ENCODE results near the gene NIT2. TPM values are rescaled to one million over a fixed set of nuclear protein-coding genes. Genes with fewer than 3 reads are reported as not detected.

Gene NIT2
- total and polyA plus RNA-seq, 10 of the 15 experiments (the other 5 are each of a cell fraction or from before 2014, with no cell fraction given): 49.3 to 215 (median 76.4) TPM

GRCh38 chr3:100360757-100361496, 26.4 kb downstream of the NIT2 start:
- intact Hi-C loops (cut with micrococcal nuclease; ENCODE audit: unreplicated experiment): no loop called here
- no peaks in the 10 kb centered on the region for H4K20me1 ChIP-seq (ENCODE audit: control insufficient read depth, insufficient read depth)
- H3K4me2 ChIP-seq (ENCODE audit: control insufficient read depth, insufficient read depth): no peak overlapping the region
- H3K79me2 ChIP-seq (ENCODE audit: control insufficient read depth, insufficient read depth, low read length): no peaks in the 10 kb centered on the region
- no peak for ATAC-seq
- H3K27me3 ChIP-seq (replicated peaks in 1 of 2; ENCODE audit: control insufficient read depth in 2 of 2, insufficient read depth in 2 of 2, low read length in 1 of 2): no peaks in the 10 kb centered on the region
- RAD21 ChIA-PET (ENCODE audit: unreplicated experiment): interaction anchor here (1.1 kb wide), 1 partner anchor 229 kb away, joined by 3 read pairs; no protein-coding TSS in a partner anchor
- in situ Hi-C loops (cut with MboI): no loop called here
- no peak for FAIRE-seq
- SMC1A ChIA-PET (ENCODE audit: uncharacterized antibody, unreplicated experiment): interaction anchor here (1.2 to 2.3 kb wide), 4 partner anchors 25 to 43 kb away, joined by 3 to 8 read pairs (median 4); no protein-coding TSS in a partner anchor
- DNase-seq (ENCODE audit: low read depth, low spot score): no peak
- peaks cover 0 to 26% of the 10 kb centered on the region in 2 experiments; a peak in 3 of 4 replicates for H3K36me3 ChIP-seq (ENCODE audit: control insufficient read depth in 2 of 2, insufficient read depth in 2 of 2, low read length in 1 of 2)
- no peak overlapping the region for H3K9ac ChIP-seq (ENCODE audit: control insufficient read depth, insufficient read depth, low read length)
- WGBS (ENCODE audit: insufficient coverage, insufficient replicate concordance, low lambda C conversion rate, missing lambda C conversion rate): 97% methylated on average over 4 of the region's 4 CpGs
- H3K9me3 ChIP-seq (replicated peaks; ENCODE audit: control insufficient read depth, insufficient read depth, low read length): no peaks in the 10 kb centered on the region
- no TSS peak for BruUV-seq (replicated peaks)
- POLR2A ChIA-PET: interaction anchor here (1.0 to 1.2 kb wide), 2 partner anchors 12 to 17 kb away, joined by 4 to 5 read pairs; no protein-coding TSS in a partner anchor
- H3K4me3 ChIP-seq: no peak overlapping the region
- no peaks in the 10 kb centered on the region for H3K4me1 ChIP-seq (ENCODE audit: control insufficient read depth, insufficient read depth, low read length)
- H2AFZ ChIP-seq (ENCODE audit: control insufficient read depth, low read depth, low read length): no peak overlapping the region
- CTCF ChIA-PET: interaction anchor here (0.8 to 1.1 kb wide), 2 partner anchors 12 to 15 kb away, joined by 3 to 4 read pairs; no protein-coding TSS in a partner anchor
- no peak overlapping the region for H3K27ac ChIP-seq (ENCODE audit: control insufficient read depth, insufficient read depth)
- TF ChIP-seq EED (IDR thresholded peaks at IDR 0.05; ENCODE audit: low read depth) (no peak), STAT3 (IDR thresholded peaks at IDR 0.05; ENCODE audit: low read depth, low read length) (no peak), NR2F1 (conservative IDR thresholded peaks at IDR 0.05) (no peak), MXI1 (IDR thresholded peaks at IDR 0.05; ENCODE audit: low read depth, low read length) (no peak), ESRRA (IDR thresholded peaks at IDR 0.05; ENCODE audit: low read length) (no peak), MTA2 (IDR thresholded peaks at IDR 0.05; ENCODE audit: low read depth) (no peak), POU2F2 (IDR thresholded peaks at IDR 0.05; ENCODE audit: borderline replicate concordance, low read depth, low read length) (no peak), E2F4 (IDR thresholded peaks at IDR 0.05; ENCODE audit: low read depth, low read length) (no peak), NFXL1 (IDR thresholded peaks at IDR 0.05; ENCODE audit: borderline replicate concordance) (no peak), ZNF217 (IDR thresholded peaks at IDR 0.05) (no peak), KLF5 (IDR thresholded peaks at IDR 0.05; ENCODE audit: partially characterized antibody) (no peak), YBX1 (IDR thresholded peaks at IDR 0.05) (no peak)
- TF ChIP-seq, protein P1, sequence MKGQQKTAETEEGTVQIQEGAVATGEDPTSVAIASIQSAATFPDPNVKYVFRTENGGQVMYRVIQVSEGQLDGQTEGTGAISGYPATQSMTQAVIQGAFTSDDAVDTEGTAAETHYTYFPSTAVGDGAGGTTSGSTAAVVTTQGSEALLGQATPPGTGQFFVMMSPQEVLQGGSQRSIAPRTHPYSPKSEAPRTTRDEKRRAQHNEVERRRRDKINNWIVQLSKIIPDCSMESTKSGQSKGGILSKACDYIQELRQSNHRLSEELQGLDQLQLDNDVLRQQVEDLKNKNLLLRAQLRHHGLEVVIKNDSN (IDR thresholded peaks at IDR 0.05; ENCODE audit: borderline replicate concordance, extremely low read length, insufficient read depth, low read depth, low read length): no peak
- TF ChIP-seq, protein P2, sequence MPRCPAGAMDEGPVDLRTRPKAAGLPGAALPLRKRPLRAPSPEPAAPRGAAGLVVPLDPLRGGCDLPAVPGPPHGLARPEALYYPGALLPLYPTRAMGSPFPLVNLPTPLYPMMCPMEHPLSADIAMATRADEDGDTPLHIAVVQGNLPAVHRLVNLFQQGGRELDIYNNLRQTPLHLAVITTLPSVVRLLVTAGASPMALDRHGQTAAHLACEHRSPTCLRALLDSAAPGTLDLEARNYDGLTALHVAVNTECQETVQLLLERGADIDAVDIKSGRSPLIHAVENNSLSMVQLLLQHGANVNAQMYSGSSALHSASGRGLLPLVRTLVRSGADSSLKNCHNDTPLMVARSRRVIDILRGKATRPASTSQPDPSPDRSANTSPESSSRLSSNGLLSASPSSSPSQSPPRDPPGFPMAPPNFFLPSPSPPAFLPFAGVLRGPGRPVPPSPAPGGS (IDR thresholded peaks at IDR 0.05; ENCODE audit: borderline replicate concordance, insufficient read depth, low read depth, low read length, poor library complexity, severe bottlenecking): no peak
- TF ChIP-seq, protein P3, sequence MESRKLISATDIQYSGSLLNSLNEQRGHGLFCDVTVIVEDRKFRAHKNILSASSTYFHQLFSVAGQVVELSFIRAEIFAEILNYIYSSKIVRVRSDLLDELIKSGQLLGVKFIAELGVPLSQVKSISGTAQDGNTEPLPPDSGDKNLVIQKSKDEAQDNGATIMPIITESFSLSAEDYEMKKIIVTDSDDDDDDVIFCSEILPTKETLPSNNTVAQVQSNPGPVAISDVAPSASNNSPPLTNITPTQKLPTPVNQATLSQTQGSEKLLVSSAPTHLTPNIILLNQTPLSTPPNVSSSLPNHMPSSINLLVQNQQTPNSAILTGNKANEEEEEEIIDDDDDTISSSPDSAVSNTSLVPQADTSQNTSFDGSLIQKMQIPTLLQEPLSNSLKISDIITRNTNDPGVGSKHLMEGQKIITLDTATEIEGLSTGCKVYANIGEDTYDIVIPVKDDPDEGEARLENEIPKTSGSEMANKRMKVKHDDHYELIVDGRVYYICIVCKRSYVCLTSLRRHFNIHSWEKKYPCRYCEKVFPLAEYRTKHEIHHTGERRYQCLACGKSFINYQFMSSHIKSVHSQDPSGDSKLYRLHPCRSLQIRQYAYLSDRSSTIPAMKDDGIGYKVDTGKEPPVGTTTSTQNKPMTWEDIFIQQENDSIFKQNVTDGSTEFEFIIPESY (IDR thresholded peaks at IDR 0.05): no peak
- TF ChIP-seq, protein P4, sequence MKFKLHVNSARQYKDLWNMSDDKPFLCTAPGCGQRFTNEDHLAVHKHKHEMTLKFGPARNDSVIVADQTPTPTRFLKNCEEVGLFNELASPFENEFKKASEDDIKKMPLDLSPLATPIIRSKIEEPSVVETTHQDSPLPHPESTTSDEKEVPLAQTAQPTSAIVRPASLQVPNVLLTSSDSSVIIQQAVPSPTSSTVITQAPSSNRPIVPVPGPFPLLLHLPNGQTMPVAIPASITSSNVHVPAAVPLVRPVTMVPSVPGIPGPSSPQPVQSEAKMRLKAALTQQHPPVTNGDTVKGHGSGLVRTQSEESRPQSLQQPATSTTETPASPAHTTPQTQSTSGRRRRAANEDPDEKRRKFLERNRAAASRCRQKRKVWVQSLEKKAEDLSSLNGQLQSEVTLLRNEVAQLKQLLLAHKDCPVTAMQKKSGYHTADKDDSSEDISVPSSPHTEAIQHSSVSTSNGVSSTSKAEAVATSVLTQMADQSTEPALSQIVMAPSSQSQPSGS (IDR thresholded peaks at IDR 0.05; ENCODE audit: low read length): no peak
